Kidney epithelial cell (primary cell): Measurements from ENCODE around the gene IL26. TPM values are rescaled to one million over a fixed set of nuclear protein-coding genes. Genes with fewer than 3 reads are reported as not detected.
"Not testable (repeated sequence)": the region's sequence is repeated elsewhere in the genome, so short reads cannot be mapped to it uniquely, and the experiment has no call there.

Experiments used
- DNase-seq: peaks from one replicate; pipeline ENCODE4 v3.0.0-alpha.2; 2010; ENCODE audit warnings: low read depth
- H3K27me3 ChIP-seq: 2 replicates; pipeline ENCODE4 v1.6.0; 2011; ENCODE audit warnings: low read length; ENCODE audit not compliant: control insufficient read depth, insufficient read depth
- H3K36me3 ChIP-seq: 2 replicates; pipeline ENCODE4 v1.5.1; 2011; ENCODE audit warnings: low read length; ENCODE audit not compliant: control insufficient read depth, insufficient read depth
- H3K4me3 ChIP-seq: 2 replicates; pipeline ENCODE4 v1.5.1; 2011; ENCODE audit warnings: low read depth, mild to moderate bottlenecking, control low read depth, low read length
- total RNA-seq: library from RNA; depleted of rRNA; stranded (reverse); fragments of >200 nt; gene quantifications from 2 replicates; pipeline ENCODE4 v1.2.3, GENCODE V29; 2015
- TF ChIP-seq, protein P1 (sequence below): IDR thresholded peaks from 2 replicates; pipeline ENCODE4 v1.5.1; 2011; ENCODE audit warnings: mild to moderate bottlenecking, moderate library complexity, low read length, control low read depth, inconsistent platforms; ENCODE audit not compliant: insufficient read depth, poor library complexity, severe bottlenecking

Gene IL26
- total RNA-seq, 1 donor from 2014 or later = not detected

DNA sequence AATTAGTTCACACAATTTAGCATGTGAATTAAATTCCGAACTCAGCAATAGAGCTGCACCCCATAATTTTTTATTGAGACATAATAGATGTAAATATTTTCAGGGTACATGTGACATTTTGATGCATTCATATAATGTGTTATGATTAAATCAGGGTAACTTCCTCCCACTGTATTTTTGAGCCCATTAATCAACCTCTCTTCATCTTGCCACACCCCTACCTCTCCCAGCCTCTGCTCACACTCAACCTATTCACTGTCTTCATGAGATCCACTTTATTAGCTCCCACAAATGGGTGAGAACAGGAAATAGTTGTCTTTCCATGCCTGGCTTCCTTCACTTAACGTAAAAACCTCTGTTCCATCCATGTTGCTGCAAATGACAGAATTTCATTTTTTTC is 14.7 kb downstream of the IL26 start:
- H3K27me3 ChIP-seq = no peaks in the 10 kb centered on the region
- TF ChIP-seq, protein P1, sequence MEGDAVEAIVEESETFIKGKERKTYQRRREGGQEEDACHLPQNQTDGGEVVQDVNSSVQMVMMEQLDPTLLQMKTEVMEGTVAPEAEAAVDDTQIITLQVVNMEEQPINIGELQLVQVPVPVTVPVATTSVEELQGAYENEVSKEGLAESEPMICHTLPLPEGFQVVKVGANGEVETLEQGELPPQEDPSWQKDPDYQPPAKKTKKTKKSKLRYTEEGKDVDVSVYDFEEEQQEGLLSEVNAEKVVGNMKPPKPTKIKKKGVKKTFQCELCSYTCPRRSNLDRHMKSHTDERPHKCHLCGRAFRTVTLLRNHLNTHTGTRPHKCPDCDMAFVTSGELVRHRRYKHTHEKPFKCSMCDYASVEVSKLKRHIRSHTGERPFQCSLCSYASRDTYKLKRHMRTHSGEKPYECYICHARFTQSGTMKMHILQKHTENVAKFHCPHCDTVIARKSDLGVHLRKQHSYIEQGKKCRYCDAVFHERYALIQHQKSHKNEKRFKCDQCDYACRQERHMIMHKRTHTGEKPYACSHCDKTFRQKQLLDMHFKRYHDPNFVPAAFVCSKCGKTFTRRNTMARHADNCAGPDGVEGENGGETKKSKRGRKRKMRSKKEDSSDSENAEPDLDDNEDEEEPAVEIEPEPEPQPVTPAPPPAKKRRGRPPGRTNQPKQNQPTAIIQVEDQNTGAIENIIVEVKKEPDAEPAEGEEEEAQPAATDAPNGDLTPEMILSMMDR = no peak
- H3K4me3 ChIP-seq = no peak overlapping the region
- no peaks in the 10 kb centered on the region for H3K36me3 ChIP-seq
- DNase-seq = no peak

DNA sequence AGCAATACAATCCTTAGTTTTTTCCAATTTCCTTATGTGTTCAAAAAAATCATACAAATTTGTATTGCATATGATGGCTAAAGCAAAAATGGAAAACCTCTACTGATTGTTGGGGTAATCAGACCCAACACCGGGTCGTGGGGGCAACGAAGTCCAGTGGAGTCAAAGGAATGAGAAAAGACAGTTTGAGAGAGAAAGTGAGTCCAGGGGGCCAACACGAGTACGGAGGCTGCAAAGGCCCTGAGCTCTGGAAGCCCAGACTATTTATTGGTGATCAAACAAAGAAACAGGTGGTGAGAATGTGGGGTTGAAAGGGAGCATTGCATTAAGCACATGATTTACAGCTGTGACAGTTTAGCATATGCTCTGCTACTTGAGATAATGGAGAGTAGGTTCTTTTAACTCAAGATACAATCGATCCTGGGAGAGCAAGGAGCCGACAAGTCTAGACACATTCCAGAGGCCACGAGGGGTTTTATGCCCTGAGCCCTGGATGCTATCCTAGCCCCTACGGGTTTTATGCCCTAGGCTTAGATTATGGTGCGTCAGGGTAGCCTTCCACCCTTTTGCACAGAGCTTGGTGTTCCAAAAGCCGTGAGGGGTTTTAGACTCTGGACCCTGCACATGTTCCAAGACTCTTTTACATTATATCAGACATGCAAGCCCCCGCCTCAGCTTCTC is 16.4 kb downstream of the IL26 start:
- not testable (repeated sequence) for H3K27me3 ChIP-seq

DNA sequence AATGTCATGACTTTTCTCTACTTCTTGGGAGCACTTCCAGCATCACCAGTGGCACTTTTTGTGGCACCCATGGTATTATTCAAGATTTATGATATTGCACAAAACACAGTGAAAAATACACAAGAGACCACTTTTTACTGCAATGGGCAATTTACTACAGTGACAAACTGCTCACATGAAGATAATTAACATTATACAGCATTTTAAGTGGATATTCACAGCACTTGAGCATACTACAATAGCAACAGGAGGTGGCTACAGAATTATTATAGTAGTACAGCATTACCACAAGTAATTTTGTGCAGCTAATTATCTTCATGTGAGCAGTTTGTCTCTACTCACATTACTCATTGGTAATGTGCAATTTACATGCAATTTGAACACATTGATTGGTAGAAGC is 18.3 kb downstream of the IL26 start:
- TF ChIP-seq, protein P1 = no peak
- no peaks in the 10 kb centered on the region for H3K27me3 ChIP-seq
- no peak overlapping the region for H3K4me3 ChIP-seq
- no peaks in the 10 kb centered on the region for H3K36me3 ChIP-seq
- DNase-seq = no peak

More for the DNA sequence above, 16.4 kb downstream of the IL26 start:
- H3K36me3 ChIP-seq, H3K4me3 ChIP-seq, DNase-seq: not testable (repeated sequence)

DNA sequence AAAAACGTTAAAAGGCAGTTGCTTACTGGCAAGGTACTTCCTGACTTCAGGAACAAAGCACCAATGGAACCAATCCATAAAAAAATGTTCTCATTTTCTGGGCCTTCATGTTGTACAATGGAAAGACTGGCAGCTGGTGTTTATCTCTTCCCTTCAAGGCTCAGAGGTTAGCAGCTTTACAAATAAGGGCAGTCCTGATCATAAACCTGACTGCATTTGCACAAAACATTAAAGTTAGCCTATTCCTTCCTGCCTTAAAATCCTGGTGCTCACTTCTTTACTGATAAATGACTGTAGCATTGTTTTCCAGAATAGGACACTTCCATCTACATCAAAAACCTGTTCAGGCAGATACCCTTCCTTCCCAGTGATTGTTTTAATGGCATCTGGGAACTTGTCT is 19.2 kb downstream of the IL26 start:
- Histone ChIP-seq H3K36me3 (no peaks in the 10 kb centered on the region), H3K4me3 (no peak overlapping the region), H3K27me3 (no peaks in the 10 kb centered on the region)
- DNase-seq = no peak
- TF ChIP-seq, protein P1 = no peak

DNA sequence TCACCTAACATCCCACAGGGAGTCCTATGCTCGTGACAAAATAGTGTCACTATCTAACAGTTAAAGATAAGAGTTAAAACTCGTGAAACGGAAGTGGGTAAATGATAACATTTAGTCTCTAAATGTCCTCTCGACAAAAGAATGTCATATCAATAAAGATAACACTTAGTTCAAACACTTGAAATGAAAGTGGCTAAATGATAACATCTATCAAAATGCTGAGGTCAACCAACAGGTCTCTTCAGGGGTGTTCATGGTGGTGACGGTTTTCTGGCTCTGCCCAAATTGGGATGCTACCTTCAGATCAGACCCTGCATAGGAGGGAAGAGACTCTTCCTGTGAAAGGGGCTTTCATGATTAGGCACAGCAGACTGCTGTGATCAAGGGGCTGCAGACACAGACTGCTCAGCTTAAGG is 22.1 kb downstream of the IL26 start:
- Histone ChIP-seq H3K4me3 (no peak overlapping the region), H3K36me3 (no peaks in the 10 kb centered on the region), H3K27me3 (no peaks in the 10 kb centered on the region)
- no peak for DNase-seq
- TF ChIP-seq, protein P1 = no peak

DNA sequence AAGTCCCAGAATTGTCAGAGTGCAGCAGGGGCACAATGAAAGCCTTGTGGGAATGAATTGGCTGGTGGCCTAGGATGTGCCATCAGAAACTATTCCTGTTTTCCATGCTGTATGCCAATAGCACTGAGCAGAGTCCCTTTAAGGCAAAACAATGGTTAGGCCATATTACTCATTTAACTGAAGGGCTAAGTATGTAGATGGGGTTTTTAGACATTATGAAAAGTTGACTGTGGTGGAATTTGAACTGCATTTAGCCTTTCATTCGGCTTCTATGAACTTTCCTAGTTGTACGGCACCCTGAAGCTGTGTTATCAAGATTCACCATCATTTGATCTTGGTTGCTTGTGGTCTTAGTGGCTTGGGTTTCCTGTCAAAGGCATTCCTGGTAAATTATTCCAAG is 24.8 kb downstream of the IL26 start:
- TF ChIP-seq, protein P1 = no peak
- Histone ChIP-seq H3K27me3 (peaks cover 2% of the 10 kb centered on the region), H3K4me3 (no peak overlapping the region), H3K36me3 (no peaks in the 10 kb centered on the region)
- no peak for DNase-seq
